Neuronal stem cell (in vitro differentiated cells): ENCODE data around the gene NCKIPSD.

Experiments
- DNase-seq: peaks from one replicate; pipeline ENCODE4 v3.0.0-alpha.2; 2013; ENCODE audit warnings: low spot score
- H2AFZ ChIP-seq: one replicate; pipeline ENCODE4 v1.6.1; 2013; ENCODE audit warnings: mild to moderate bottlenecking, low read length, inconsistent platforms
- H2AK5ac ChIP-seq: 2 replicates; pipeline ENCODE4 v1.6.1; 2013; ENCODE audit warnings: low read depth, mild to moderate bottlenecking, inconsistent platforms, low read length, moderate library complexity, mixed read lengths
- H2BK120ac ChIP-seq: 2 replicates; pipeline ENCODE4 v1.6.1; 2013; ENCODE audit warnings: low read depth, mild to moderate bottlenecking, inconsistent platforms, low read length, moderate library complexity, mixed read lengths
- H2BK12ac ChIP-seq: one replicate; pipeline ENCODE4 v1.6.1; 2013; ENCODE audit warnings: low read length, inconsistent platforms
- H2BK15ac ChIP-seq: 2 replicates; pipeline ENCODE4 v1.6.1; 2013; ENCODE audit warnings: mild to moderate bottlenecking, low read length, inconsistent platforms, mixed read lengths
- H2BK5ac ChIP-seq: one replicate; pipeline ENCODE4 v1.6.1; 2013; ENCODE audit warnings: inconsistent platforms, mild to moderate bottlenecking, low read length, moderate library complexity
- H3K14ac ChIP-seq: one replicate; pipeline ENCODE4 v1.6.1; 2013; ENCODE audit warnings: low read length, inconsistent platforms
- H3K18ac ChIP-seq: 2 replicates; pipeline ENCODE4 v1.6.1; 2013; ENCODE audit warnings: low read length, inconsistent platforms
- H3K23ac ChIP-seq: 2 replicates; pipeline ENCODE4 v1.6.1; 2013; ENCODE audit warnings: low read depth, mild to moderate bottlenecking, mixed read lengths, low read length, inconsistent platforms; ENCODE audit not compliant: poor library complexity
- H3K27ac ChIP-seq: replicated peaks from 3 replicates; pipeline ENCODE4 v1.5.1; 2013; ENCODE audit warnings: low read length, inconsistent platforms
- H3K27me3 ChIP-seq, 3 experiments: 2 replicates each; pipeline ENCODE4 v1.6.1; 2013; ENCODE audit warnings: low read length in 3 of 3, mild to moderate bottlenecking in 2 of 3, inconsistent platforms in 1 of 3, low read depth in 1 of 3, mixed read lengths in 1 of 3, moderate library complexity in 1 of 3; ENCODE audit not compliant: control insufficient read depth in 3 of 3, insufficient read depth in 3 of 3
- H3K36me3 ChIP-seq, 2 donors: replicated peaks in 1 of 2; 2 replicates each; pipeline ENCODE4 v1.6.1; 2013; ENCODE audit warnings: low read length in 2 of 2; ENCODE audit not compliant: control insufficient read depth in 2 of 2, insufficient read depth in 2 of 2
- H3K4ac ChIP-seq: 2 replicates; pipeline ENCODE4 v1.6.1; 2013; ENCODE audit warnings: inconsistent platforms, mild to moderate bottlenecking, low read length, moderate library complexity
- H3K4me1 ChIP-seq, 2 donors: 1 replicate in 1 of 2; 2 replicates in 1 of 2; pipeline ENCODE4 v1.6.1; 2013; ENCODE audit warnings: low read length in 2 of 2, low read depth in 1 of 2; ENCODE audit not compliant: control insufficient read depth in 2 of 2, insufficient read depth in 1 of 2
- H3K4me2 ChIP-seq: one replicate; pipeline ENCODE4 v1.6.1; 2013; ENCODE audit warnings: mild to moderate bottlenecking, low read length, inconsistent platforms; ENCODE audit not compliant: insufficient read depth, poor library complexity, severe bottlenecking
- H3K4me3 ChIP-seq, 2 donors: 2 replicates each; pipeline ENCODE4 v1.5.1; 2013; ENCODE audit warnings: low read length in 2 of 2, mild to moderate bottlenecking in 2 of 2, inconsistent platforms in 1 of 2, moderate library complexity in 1 of 2
- H3K79me1 ChIP-seq: one replicate; pipeline ENCODE4 v1.6.1; 2013; ENCODE audit warnings: low read depth, mild to moderate bottlenecking, inconsistent platforms, low read length, moderate library complexity
- H3K9ac ChIP-seq: one replicate; pipeline ENCODE4 v1.6.1; 2013; ENCODE audit warnings: mild to moderate bottlenecking, low read depth, low read length, inconsistent platforms; ENCODE audit not compliant: poor library complexity
- H3K9me3 ChIP-seq, 2 donors: replicated peaks in 1 of 2; 2 replicates each; pipeline versions ENCODE3 to v1.6.1; 2013; ENCODE audit warnings: low read length in 2 of 2, mild to moderate bottlenecking in 2 of 2, inconsistent platforms in 1 of 2, low read depth in 1 of 2, mixed read lengths in 1 of 2, moderate library complexity in 1 of 2; ENCODE audit not compliant: control insufficient read depth in 2 of 2, insufficient read depth in 1 of 2
- H4K8ac ChIP-seq: one replicate; pipeline ENCODE4 v1.6.1; 2013; ENCODE audit warnings: low read depth, mild to moderate bottlenecking, inconsistent platforms, low read length, moderate library complexity
- H4K91ac ChIP-seq: one replicate; pipeline ENCODE4 v1.6.1; 2013; ENCODE audit warnings: low read length, low read depth, mild to moderate bottlenecking, inconsistent platforms; ENCODE audit not compliant: poor library complexity
- WGBS, 2 donors: extraction: QIAGEN DNeasy Blood & Tissue Kit; methylation state at CpG; one replicate each; pipeline ENCODE4 v1.1.7; 2013; ENCODE audit warnings: missing lambda C conversion rate in 2 of 2, mixed read lengths in 1 of 2; ENCODE audit not compliant: insufficient read length in 2 of 2, insufficient replicate concordance in 1 of 2; ENCODE audit errors: extremely low coverage in 2 of 2; 5-methylcytosine and 5-hydroxymethylcytosine counted together

Gene NCKIPSD

GRCh38 chr3:48635222-48636021 is 50.3 kb downstream of the NCKIPSD start, which contains the start of gene SLC26A6:
TSS of gene SLC26A6 (minus strand) at chr3:48635461. CDS start at chr3:48635393, 68 bp downstream.
- H3K4me3 ChIP-seq: peak within 1 kb of the TSS; percentile 82 to 94
- H2BK15ac ChIP-seq: peak within 1 kb of the TSS; percentile 65
- no peak within 1 kb of the TSS for H4K8ac ChIP-seq
- peaks cover 13 to 22% of the 10 kb centered on the region in 2 donors for H3K4me1 ChIP-seq
- H3K4ac ChIP-seq: no peak within 1 kb of the TSS
- H3K27ac ChIP-seq: peak within 1 kb of the TSS; percentile 90
- peak within 1 kb of the TSS; percentile 97 for H3K9ac ChIP-seq
- no peaks in the 10 kb centered on the region for H3K27me3 ChIP-seq
- H3K4me2 ChIP-seq: peak within 1 kb of the TSS; percentile 95
- H3K36me3 ChIP-seq: peaks cover 40 to 65% of the 10 kb centered on the region in 2 donors
- peak within 1 kb of the TSS; percentile 76 for H2AK5ac ChIP-seq
- peak within 1 kb of the TSS; percentile 97 for H3K23ac ChIP-seq
- H3K14ac ChIP-seq: peak within 1 kb of the TSS; percentile 84
- DNase-seq: peak; percentile 98
- H2AFZ ChIP-seq: peak within 1 kb of the TSS; percentile 95
- H3K9me3 ChIP-seq: no peaks in the 10 kb centered on the region
- peak within 1 kb of the TSS; percentile 88 for H2BK5ac ChIP-seq
- peaks cover 11% of the 10 kb centered on the region for H3K79me1 ChIP-seq
- WGBS, 2 donors: no CpG with 5 or more reads among the region's 68 CpGs
- no peak within 1 kb of the TSS for H2BK120ac ChIP-seq
- H3K18ac ChIP-seq: peak within 1 kb of the TSS; percentile 99
- H4K91ac ChIP-seq: no peak within 1 kb of the TSS
- no peak within 1 kb of the TSS for H2BK12ac ChIP-seq

- no CpG with 5 or more reads among the region's 30 CpGs for WGBS, 2 donors
- Histone ChIP-seq H2AFZ (peak overlapping the region; percentile 95), H3K23ac (peak overlapping the region; percentile 97), H3K27me3 (no peaks in the 10 kb centered on the region), H4K8ac (no peak overlapping the region), H2BK15ac (peak overlapping the region; percentile 65), H3K9ac (peak overlapping the region; percentile 97), H3K4me1 (peaks cover 13 to 22% of the 10 kb centered on the region in 2 donors), H3K9me3 (no peaks in the 10 kb centered on the region), H3K4ac (no peak overlapping the region), H3K79me1 (peaks cover 11% of the 10 kb centered on the region), H3K27ac (peak overlapping the region; percentile 76), H4K91ac (no peak overlapping the region), H3K14ac (peak overlapping the region; percentile 63), H2BK12ac (no peak overlapping the region), H3K36me3 (peaks cover 43 to 65% of the 10 kb centered on the region in 2 donors), H2AK5ac (peak overlapping the region; percentile 76), H3K4me3 (peak overlapping the region; percentile 82 to 94), H2BK5ac (peak overlapping the region; percentile 71), H3K18ac (peak overlapping the region; percentile 99), H2BK120ac (no peak overlapping the region), H3K4me2 (peak overlapping the region; percentile 95)
- DNase-seq: peak; percentile 38
Measured at GRCh38 chr3:48634661-48635221, 51.0 kb downstream of the NCKIPSD start.

GRCh38 chr3:48633743-48634142 is 52.0 kb downstream of the NCKIPSD start:
- no peak overlapping the region for H2BK12ac ChIP-seq
- no CpG with 5 or more reads among the region's 2 CpGs for WGBS, 2 donors
- no peak overlapping the region for H4K8ac ChIP-seq
- no peaks in the 10 kb centered on the region for H3K27me3 ChIP-seq
- no peak overlapping the region for H3K23ac ChIP-seq
- H3K4me1 ChIP-seq: peaks cover 13 to 22% of the 10 kb centered on the region in 2 donors
- peak overlapping the region in 1 of 2 donors; percentile 82 for H3K4me3 ChIP-seq
- H2AK5ac ChIP-seq: peak overlapping the region; percentile 59
- peaks cover 43 to 65% of the 10 kb centered on the region in 2 donors for H3K36me3 ChIP-seq
- H3K4me2 ChIP-seq: no peak overlapping the region
- no peak overlapping the region for H3K18ac ChIP-seq
- H3K9me3 ChIP-seq: no peaks in the 10 kb centered on the region
- no peak overlapping the region for H2BK120ac ChIP-seq
- H3K14ac ChIP-seq: no peak overlapping the region
- H4K91ac ChIP-seq: no peak overlapping the region
- no peak overlapping the region for H3K4ac ChIP-seq
- no peak overlapping the region for H2AFZ ChIP-seq
- peak overlapping the region; percentile 6 for H2BK15ac ChIP-seq
- peak overlapping the region; percentile 9 for H3K9ac ChIP-seq
- no peak overlapping the region for H3K27ac ChIP-seq
- no peak overlapping the region for H2BK5ac ChIP-seq
- H3K79me1 ChIP-seq: peaks cover 7% of the 10 kb centered on the region
- DNase-seq: no peak

- Histone ChIP-seq H3K9me3 (no peaks in the 10 kb centered on the region), H2BK120ac (no peak overlapping the region), H3K23ac (no peak overlapping the region), H3K79me1 (peaks cover 7% of the 10 kb centered on the region), H2AK5ac (no peak overlapping the region), H2BK15ac (no peak overlapping the region), H3K36me3 (peaks cover 45 to 66% of the 10 kb centered on the region in 2 donors), H3K4me2 (no peak overlapping the region), H4K8ac (no peak overlapping the region), H2BK5ac (no peak overlapping the region), H3K4me3 (no peak overlapping the region), H3K4me1 (peaks cover 13 to 22% of the 10 kb centered on the region in 2 donors), H3K4ac (no peak overlapping the region), H3K27ac (no peak overlapping the region), H3K9ac (no peak overlapping the region), H2AFZ (no peak overlapping the region), H3K14ac (no peak overlapping the region), H3K18ac (no peak overlapping the region), H4K91ac (no peak overlapping the region), H2BK12ac (no peak overlapping the region), H3K27me3 (no peaks in the 10 kb centered on the region)
- DNase-seq: no peak
- WGBS, 2 donors: no CpG with 5 or more reads among the region's 15 CpGs
Measured at GRCh38 chr3:48633256-48633655, 52.5 kb downstream of the NCKIPSD start.
